Transverse colon (tissue), 4 donors: ENCODE measurements around the gene ZC3H18. TPM values are rescaled to one million over a fixed set of nuclear protein-coding genes. Genes with fewer than 3 reads are reported as not detected.
A peak's percentile ranks its signal among the peaks of the same experiment; 100 is the strongest.

Experiments used
- DNase-seq: peaks from one replicate; pipeline ENCODE4 v3.0.0-alpha.2; 2019
- H3K27ac ChIP-seq, 4 donors: fragments of 200-600 bp; sonication (generic); 2 replicates each; pipeline ENCODE4 v1.5.1; 2016 to 2018; ENCODE audit warnings: inconsistent platforms in 4 of 4
- H3K27me3 ChIP-seq: fragments of 200-600 bp; sonication (generic); 2 replicates; pipeline ENCODE4 v1.5.1; 2017; ENCODE audit warnings: inconsistent platforms
- H3K36me3 ChIP-seq, 4 donors: fragments of 200-600 bp; sonication (generic); 2 replicates each; pipeline ENCODE4 v1.5.1; 2017 to 2019; ENCODE audit warnings: inconsistent platforms in 4 of 4
- H3K4me1 ChIP-seq, 4 donors: fragments of 200-600 bp; sonication (generic); 2 replicates each; pipeline ENCODE4 v1.5.1; 2017 to 2020; ENCODE audit warnings: inconsistent platforms in 4 of 4
- H3K4me3 ChIP-seq, 4 donors: fragments of 200-600 bp; sonication (generic); 1 replicate in 1 of 4; 2 replicates in 3 of 4; pipeline versions ENCODE4 v1.5.1 to v1.6.1; 2017 to 2019; ENCODE audit warnings: inconsistent platforms in 4 of 4
- H3K9me3 ChIP-seq, 2 donors: fragments of 200-600 bp; sonication (generic); 2 replicates each; pipeline ENCODE4 v1.5.1; 2017 to 2019; ENCODE audit warnings: inconsistent platforms in 2 of 2
- EP300 ChIP-seq: sonication (generic); formaldehyde crosslinking; IDR thresholded peaks from one replicate; pipeline ENCODE4 v1.6.1; 2017; ENCODE audit warnings: antibody characterized with exemption, low read depth
- POLR2A ChIP-seq: fragments of 450-650 bp; IDR thresholded peaks from one replicate; pipeline ENCODE4 v1.6.1; 2016; ENCODE audit warnings: antibody characterized with exemption, mild to moderate bottlenecking, moderate library complexity
- POLR2AphosphoS5 ChIP-seq, 3 donors: sonication (generic); formaldehyde crosslinking; IDR thresholded peaks; one replicate each; pipeline ENCODE4 v1.6.1; 2016; ENCODE audit warnings: antibody characterized with exemption in 3 of 3
- WGBS, 2 donors: methylation state at CpG; one replicate each; pipeline ENCODE4 v1.1.5; 2018; ENCODE audit warnings: low coverage in 1 of 2; 5-methylcytosine and 5-hydroxymethylcytosine counted together
- in situ Hi-C, 4 donors: fragments of 200-750 bp; cut with MboI; loops; one replicate each; pipeline versions ENCODE4 v1.15.0 to v1.15.1; 2017; ENCODE audit warnings: low sequenced_read_pairs in 3 of 4, low pct_ligation_motif_present in 1 of 4, low pct_unique_long_range_greater_than_20kb in 1 of 4
- intact Hi-C: fragments of 100-400 bp; cut with DNase I; formaldehyde crosslinking; loops from one replicate; pipeline ENCODE4 v1.15.1; 2023; ENCODE audit warnings: low total_unique reads
- total RNA-seq, 4 donors: library from RNA; depleted of rRNA; stranded (reverse); fragments of >200 nt; gene quantifications; one replicate each; pipeline ENCODE4 v1.1.0, GENCODE V29; 2016
- TF ChIP-seq, protein P1 (sequence below), 5 experiments: fragments of 200-600 bp in 3 of 5; fragments of 450-650 bp in 2 of 5; sonication (generic) in 3 of 5; IDR thresholded peaks; 1 replicate in 2 of 5; 2 replicates in 3 of 5; pipeline ENCODE4 v1.5.1; 2016 to 2017; ENCODE audit warnings: antibody characterized with exemption in 5 of 5, inconsistent platforms in 3 of 5, mild to moderate bottlenecking in 2 of 5, moderate library complexity in 1 of 5

The ZC3H18 gene
- total RNA-seq, 4 donors from 2014 or later: 17.9 to 50.5 (median 25.5) TPM

GRCh38 chr16:88649924-88650748, 79.9 kb downstream of the ZC3H18 start:
- Histone ChIP-seq H3K27ac (peak overlapping the region; percentile 85 to 89 (median 88)), H3K27me3 (no peaks in the 10 kb centered on the region), H3K36me3 (peaks cover 0 to 5% (median 0%) of the 10 kb centered on the region in 4 donors), H3K9me3 (no peaks in the 10 kb centered on the region), H3K4me1 (peaks cover 9 to 42% (median 25%) of the 10 kb centered on the region in 4 donors), H3K4me3 (peak overlapping the region; percentile 53 to 82 (median 69))
- peak; percentile 65 for DNase-seq
- peak in 2 of 3 donors; percentile 29 to 31 for TF ChIP-seq POLR2AphosphoS5 (IDR thresholded peaks at IDR 0.05)
- TF ChIP-seq EP300: no peak
- peak; percentile 35 for TF ChIP-seq POLR2A
- TF ChIP-seq, protein P1, sequence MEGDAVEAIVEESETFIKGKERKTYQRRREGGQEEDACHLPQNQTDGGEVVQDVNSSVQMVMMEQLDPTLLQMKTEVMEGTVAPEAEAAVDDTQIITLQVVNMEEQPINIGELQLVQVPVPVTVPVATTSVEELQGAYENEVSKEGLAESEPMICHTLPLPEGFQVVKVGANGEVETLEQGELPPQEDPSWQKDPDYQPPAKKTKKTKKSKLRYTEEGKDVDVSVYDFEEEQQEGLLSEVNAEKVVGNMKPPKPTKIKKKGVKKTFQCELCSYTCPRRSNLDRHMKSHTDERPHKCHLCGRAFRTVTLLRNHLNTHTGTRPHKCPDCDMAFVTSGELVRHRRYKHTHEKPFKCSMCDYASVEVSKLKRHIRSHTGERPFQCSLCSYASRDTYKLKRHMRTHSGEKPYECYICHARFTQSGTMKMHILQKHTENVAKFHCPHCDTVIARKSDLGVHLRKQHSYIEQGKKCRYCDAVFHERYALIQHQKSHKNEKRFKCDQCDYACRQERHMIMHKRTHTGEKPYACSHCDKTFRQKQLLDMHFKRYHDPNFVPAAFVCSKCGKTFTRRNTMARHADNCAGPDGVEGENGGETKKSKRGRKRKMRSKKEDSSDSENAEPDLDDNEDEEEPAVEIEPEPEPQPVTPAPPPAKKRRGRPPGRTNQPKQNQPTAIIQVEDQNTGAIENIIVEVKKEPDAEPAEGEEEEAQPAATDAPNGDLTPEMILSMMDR (IDR thresholded peaks at IDR 0.05): no peak
- in situ Hi-C loops (no loop called here), intact Hi-C loops (no loop called here)
- 10% methylated on average over 33 of the region's 37 CpGs; no CpG with 5 or more reads in 1 of the 2 donors for WGBS, 2 donors

DNA sequence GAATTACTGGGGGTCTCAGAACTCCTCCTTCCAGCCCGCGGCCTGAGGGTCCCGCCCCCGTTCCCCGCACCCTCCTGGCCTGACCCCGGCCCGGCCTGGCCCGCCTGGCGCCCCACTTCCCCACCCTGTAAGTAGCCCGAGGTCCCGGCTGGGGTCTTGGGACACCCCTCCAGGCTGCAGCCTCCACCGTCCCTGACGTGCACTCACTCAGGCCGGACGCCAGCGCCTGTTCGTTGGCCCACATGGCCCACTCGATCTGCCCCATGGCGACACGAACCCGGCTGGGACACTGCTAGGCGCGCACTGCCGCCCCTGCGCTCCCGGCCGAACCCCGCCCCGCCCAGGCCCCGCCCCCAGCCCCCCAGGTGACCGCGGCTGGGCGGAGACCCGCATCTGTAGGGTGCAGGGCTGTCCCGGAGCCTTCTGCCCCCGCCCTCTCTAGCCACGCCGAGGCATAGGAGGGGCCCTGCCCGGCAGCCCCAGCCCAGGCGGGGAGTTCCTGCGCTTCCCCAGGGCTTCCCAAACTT, 80.6 kb downstream of the ZC3H18 start, which contains the start of gene CYBA:
CYBA (minus strand) TSS at position 305 of the 527 bp plus-strand sequence; CDS start at position 265, 40 bp downstream.
- in situ Hi-C loops (no loop called here), intact Hi-C loops (no loop called here)
- peak within 1 kb of the TSS; percentile 85 to 89 (median 88) for H3K27ac ChIP-seq
- no peaks in the 10 kb centered on the region for H3K27me3 ChIP-seq
- H3K4me3 ChIP-seq: peak within 1 kb of the TSS; percentile 53 to 82 (median 69)
- 0% methylated on average over 10 of the region's 41 CpGs; no CpG with 5 or more reads in 1 of the 2 donors for WGBS, 2 donors
- peaks cover 0 to 7% (median 0%) of the 10 kb centered on the region in 4 donors for H3K36me3 ChIP-seq
- DNase-seq: peak; percentile 91
- H3K4me1 ChIP-seq: peaks cover 9 to 35% (median 23%) of the 10 kb centered on the region in 4 donors
- TF ChIP-seq EP300: no peak
- TF ChIP-seq POLR2A: peak; percentile 76
- TF ChIP-seq POLR2AphosphoS5 (IDR thresholded peaks at IDR 0.05): peak; percentile 72 to 92 (median 90)
- no peaks in the 10 kb centered on the region for H3K9me3 ChIP-seq

- intact Hi-C loops: no loop called here
- peak; percentile 81 for DNase-seq
- WGBS, 2 donors: 33% methylated on average over 17 of the region's 24 CpGs; no CpG with 5 or more reads in 1 of the 2 donors
Observed at GRCh38 chr16:88651276-88651988, 81.2 kb downstream of the ZC3H18 start.

More at GRCh38 chr16:88651276-88651988, 81.2 kb downstream of the ZC3H18 start:
- Histone ChIP-seq H3K27ac (peak overlapping the region; percentile 85 to 89 (median 88)), H3K9me3 (no peaks in the 10 kb centered on the region), H3K36me3 (peaks cover 0 to 7% (median 0%) of the 10 kb centered on the region in 4 donors), H3K4me3 (peak overlapping the region; percentile 53 to 82 (median 69)), H3K4me1 (peaks cover 9 to 29% (median 21%) of the 10 kb centered on the region in 4 donors), H3K27me3 (no peaks in the 10 kb centered on the region)
- TF ChIP-seq POLR2AphosphoS5 (IDR thresholded peaks at IDR 0.05) (peak in 2 of 3 donors; percentile 19 to 25), POLR2A (peak; percentile 7), EP300 (no peak)
- TF ChIP-seq, protein P1 (IDR thresholded peaks at IDR 0.05): no peak
- in situ Hi-C loops: no loop called here
